Prostate gland (tissue), 2 donors: ENCODE measurements around the gene CLDND2.

Experiments
- CTCF ChIP-seq, 4 experiments: fragments of 200-600 bp in 2 of 4; fragments of 450-650 bp in 2 of 4; sonication (generic) in 2 of 4; IDR thresholded peaks; 1 replicate in 3 of 4; 2 replicates in 1 of 4; pipeline ENCODE4 v1.5.1; 2016 to 2019; ENCODE audit warnings: antibody characterized with exemption in 4 of 4, mild to moderate bottlenecking in 2 of 4, moderate library complexity in 2 of 4
- POLR2A ChIP-seq: fragments of 450-650 bp; IDR thresholded peaks from one replicate; pipeline ENCODE4 v1.6.1; 2016; ENCODE audit warnings: antibody characterized with exemption, mild to moderate bottlenecking
- POLR2AphosphoS5 ChIP-seq: sonication (generic); formaldehyde crosslinking; IDR thresholded peaks from one replicate; pipeline ENCODE4 v1.6.1; 2017; ENCODE audit warnings: antibody characterized with exemption

GRCh38 chr19:51357952-51358351 lies 10.9 kb downstream of the CLDND2 start:
- TF ChIP-seq CTCF (IDR thresholded peaks at IDR 0.05): no peak
- TF ChIP-seq POLR2AphosphoS5: no peak
- TF ChIP-seq POLR2A: no peak
